AG10803 (cell line): ENCODE data around the gene CYLD.

Experiments
- DNase-seq: peaks from one replicate; pipeline ENCODE4 v3.0.0; 2010; ENCODE audit warnings: low read depth
- H3K4me3 ChIP-seq: 2 replicates; pipeline ENCODE4 v1.5.1; 2011; ENCODE audit warnings: mild to moderate bottlenecking, low read length, control low read depth
- CTCF ChIP-seq: conservative IDR thresholded peaks from 2 replicates; pipeline ENCODE4 v1.5.1; 2011; ENCODE audit warnings: mild to moderate bottlenecking, low read length, control low read depth, inconsistent platforms

CYLD gene

GRCh38 chr16:50711862-50712559, 29.9 kb upstream of the CYLD start:
- DNase-seq: no peak
- TF ChIP-seq CTCF: no peak

GRCh38 chr16:50712560-50712898, 29.4 kb upstream of the CYLD start:
- no peak overlapping the region for H3K4me3 ChIP-seq
- TF ChIP-seq CTCF: no peak
- DNase-seq: no peak

More at GRCh38 chr16:50711862-50712559, 29.9 kb upstream of the CYLD start:
- H3K4me3 ChIP-seq: no peak overlapping the region

GRCh38 chr16:50712956-50713355, 28.9 kb upstream of the CYLD start:
- no peak for TF ChIP-seq CTCF
- DNase-seq: no peak
- no peak overlapping the region for H3K4me3 ChIP-seq

- DNase-seq: no peak
- no peak overlapping the region for H3K4me3 ChIP-seq
- TF ChIP-seq CTCF: no peak
These were observed 24.8 kb upstream of the CYLD start for GRCh38 chr16:50717091-50717490.

GRCh38 chr16:50717494-50717893, 24.4 kb upstream of the CYLD start:
- TF ChIP-seq CTCF: no peak
- H3K4me3 ChIP-seq: no peak overlapping the region
- DNase-seq: no peak

- no peak for TF ChIP-seq CTCF
- DNase-seq: peak; percentile 50
- peak overlapping the region; percentile 38 for H3K4me3 ChIP-seq
These were observed 23.7 kb upstream of the CYLD start for GRCh38 chr16:50718061-50718760.
